SU-DHL-6 (cell line): Measurements from ENCODE around the gene ATXN7L1.
"Not testable (repeated sequence)": the region's sequence is repeated elsewhere in the genome, so short reads cannot be mapped to it uniquely, and the experiment has no call there.

ENCODE experiments used
- CTCF ChIP-seq: fragments of 200-600 bp; sonication (generic); IDR thresholded peaks from one replicate; pipeline ENCODE4 v1.5.1; 2017; ENCODE audit warnings: antibody characterized with exemption, mild to moderate bottlenecking, low read length, moderate library complexity; ENCODE audit not compliant: insufficient read depth, poor library complexity, severe bottlenecking
- EZH2phosphoT487 ChIP-seq: fragments of 200-600 bp; sonication (generic), shearing (Covaris generic); conservative IDR thresholded peaks from 2 replicates; pipeline ENCODE4 v1.6.1; 2018; ENCODE audit warnings: mild to moderate bottlenecking, antibody characterized with exemption, low read length, moderate library complexity, mixed read lengths

- TF ChIP-seq CTCF, EZH2phosphoT487: not testable (repeated sequence)
These were observed 31.7 kb downstream of the ATXN7L1 start for GRCh38 chr7:105844681-105845080.
